Activated CD4-positive, alpha-beta T cell treated with anti-CD3 and anti-CD28 coated beads, Interleukin-2, Interleukin-6, amounts not matched to agents 100 ng/mL and 50 ng/mL, durations not matched to agents 16 hours and 8 hours (primary cell): ENCODE data around the gene BTBD2.
"Not testable (repeated sequence)": the region's sequence is repeated elsewhere in the genome, so short reads cannot be mapped to it uniquely, and the experiment has no call there.

Experiments
- DNase-seq: peaks from one replicate; pipeline ENCODE4 v3.0.0-alpha.2; 2020

BTBD2 gene

GRCh38 chr19:2039089-2039958 lies 23.8 kb upstream of the BTBD2 start:
- DNase-seq: no peak

DNA sequence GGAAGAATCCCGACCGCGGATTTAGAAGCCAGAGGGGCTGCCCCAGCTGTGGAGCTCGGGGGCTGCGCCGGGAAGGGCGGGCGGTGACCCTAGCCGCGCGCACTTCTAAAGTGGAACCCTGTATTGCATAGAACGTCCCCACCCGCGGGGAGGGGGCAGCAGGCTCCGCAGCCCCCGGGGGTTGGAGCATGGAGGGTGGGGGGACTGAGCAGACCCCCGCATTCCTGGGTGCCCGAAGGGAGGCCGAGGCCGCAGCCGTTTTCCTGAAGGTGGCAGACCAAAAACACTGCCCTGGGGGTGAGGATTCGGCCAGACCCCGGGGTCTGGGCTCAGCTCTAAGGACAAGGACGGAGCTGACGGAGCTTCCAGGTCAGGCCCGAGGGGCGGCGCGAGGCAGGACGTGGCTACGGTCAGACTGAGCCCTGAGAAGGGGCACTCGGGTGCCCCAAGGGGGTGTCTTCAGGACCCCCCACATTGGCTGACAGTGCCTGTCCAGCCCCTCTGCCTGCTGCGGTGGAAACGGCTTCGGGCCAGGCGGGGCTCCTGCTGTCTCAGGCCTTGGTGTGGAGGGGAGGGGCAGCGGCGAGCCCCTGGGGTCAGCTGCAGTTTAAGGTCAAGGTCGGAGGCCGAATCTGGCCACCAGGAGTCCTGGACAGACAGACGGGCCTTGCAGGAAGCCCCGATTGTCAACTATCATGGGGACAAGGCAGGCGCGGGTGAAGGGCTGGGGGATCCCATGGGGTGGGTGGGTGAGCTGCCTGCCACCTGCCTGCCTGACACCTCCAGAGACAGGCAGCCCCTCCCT lies 23.0 kb upstream of the BTBD2 start:
- DNase-seq: no peak

- DNase-seq: no peak
Observed at GRCh38 chr19:2037651-2038255, 22.2 kb upstream of the BTBD2 start.

DNA sequence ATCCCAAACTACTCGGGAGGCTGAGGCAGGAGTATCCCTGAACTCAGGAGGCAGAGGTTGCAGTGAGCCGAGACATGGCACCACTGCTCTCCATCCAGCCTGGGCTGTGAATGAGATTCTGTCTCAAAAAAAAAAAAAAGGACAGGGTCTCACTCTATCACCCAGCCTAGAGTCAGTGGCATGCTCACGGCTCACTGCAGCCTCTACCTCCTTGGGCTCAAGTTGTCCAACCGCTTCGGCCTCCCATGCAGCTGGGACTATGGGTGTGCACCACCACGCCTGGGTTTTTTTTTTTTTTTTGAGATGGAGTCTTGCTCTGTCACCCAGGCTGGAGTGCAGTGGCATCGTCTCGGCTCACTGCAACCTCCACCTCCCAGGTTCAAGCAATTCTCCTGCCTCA lies 20.9 kb upstream of the BTBD2 start:
- DNase-seq: no peak

DNA sequence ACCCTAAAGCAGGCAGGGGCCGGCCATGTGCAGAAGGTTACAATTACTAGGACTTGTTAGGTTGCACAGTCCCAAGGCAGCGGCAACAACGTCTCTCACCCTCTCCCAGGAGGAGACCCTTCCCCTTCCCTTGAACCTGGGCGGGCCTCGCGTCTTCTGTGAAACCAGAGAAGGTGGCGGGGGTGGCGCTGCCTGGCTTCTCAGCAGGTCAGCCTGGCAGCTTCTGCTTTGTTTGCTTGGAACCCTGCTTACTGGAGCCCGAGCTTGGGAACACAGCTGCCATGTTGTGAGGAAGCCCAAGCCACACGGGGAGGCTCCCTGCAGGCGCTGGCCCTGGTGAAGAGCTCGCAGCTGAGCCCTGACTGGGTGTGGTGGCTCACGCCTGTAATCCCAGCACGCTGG lies 20.1 kb upstream of the BTBD2 start:
- DNase-seq: no peak

DNA sequence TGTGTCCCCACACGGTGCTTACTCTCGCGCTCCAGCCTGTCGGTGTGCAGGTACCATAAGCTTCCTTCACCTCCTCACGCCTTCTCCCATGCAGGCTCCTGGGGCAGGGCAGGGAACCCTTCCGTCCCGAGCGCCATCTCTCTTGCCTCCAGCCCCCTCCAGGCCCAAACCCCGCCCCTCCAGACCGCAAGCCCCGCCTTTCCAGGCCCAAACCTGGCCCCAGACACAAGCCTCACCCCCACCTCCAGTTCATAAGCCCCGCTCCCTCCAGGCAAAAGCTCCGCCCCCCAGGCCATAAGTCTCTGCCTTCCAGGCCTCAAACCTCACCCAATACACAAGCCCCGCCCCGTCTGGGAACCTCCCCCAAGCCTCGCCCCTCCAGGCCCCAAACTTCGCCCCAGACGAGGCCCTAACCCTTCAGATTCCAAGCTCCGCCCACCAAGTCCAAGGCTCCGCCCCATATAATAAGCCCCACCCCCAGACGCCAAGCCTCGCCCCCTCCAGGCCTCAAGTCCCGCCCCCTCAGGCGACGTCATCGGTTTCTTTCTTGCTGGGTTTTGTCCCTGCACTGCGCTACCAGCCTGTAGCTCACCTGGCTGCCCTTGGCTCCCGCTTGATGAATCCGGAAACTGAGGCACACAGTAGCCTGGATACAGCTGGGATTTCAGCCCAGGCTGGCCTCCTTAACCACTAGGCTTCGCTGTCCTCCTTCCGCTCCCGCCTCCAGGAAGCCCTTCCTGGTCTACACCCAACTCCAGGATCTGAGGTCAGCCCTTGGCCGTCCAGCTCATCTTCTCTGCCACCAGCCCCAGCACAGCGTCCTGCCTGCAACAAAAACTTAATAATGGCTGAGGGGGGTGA lies 19.4 kb upstream of the BTBD2 start:
- DNase-seq: peak; percentile 67

DNA sequence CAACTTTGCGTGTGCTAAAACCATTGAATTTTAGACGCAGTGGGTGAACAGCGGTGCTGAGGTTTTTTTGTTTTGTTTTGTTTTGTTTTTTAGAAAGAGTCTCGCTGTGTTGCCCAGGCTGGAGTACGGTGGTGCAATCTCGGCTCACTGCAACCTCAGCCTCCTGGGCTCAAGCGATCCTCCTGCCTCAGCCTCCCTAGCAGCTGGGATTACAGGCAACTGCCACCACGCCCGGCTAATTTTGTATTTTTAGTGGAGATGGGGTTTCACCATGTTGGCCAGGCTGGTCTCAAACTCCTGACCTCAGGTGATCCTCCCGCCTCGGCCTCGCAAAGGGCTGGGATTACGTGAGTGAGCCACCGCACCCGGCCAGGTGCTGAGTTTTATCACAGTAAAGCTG lies 18.7 kb upstream of the BTBD2 start:
- not testable (repeated sequence) for DNase-seq

DNA sequence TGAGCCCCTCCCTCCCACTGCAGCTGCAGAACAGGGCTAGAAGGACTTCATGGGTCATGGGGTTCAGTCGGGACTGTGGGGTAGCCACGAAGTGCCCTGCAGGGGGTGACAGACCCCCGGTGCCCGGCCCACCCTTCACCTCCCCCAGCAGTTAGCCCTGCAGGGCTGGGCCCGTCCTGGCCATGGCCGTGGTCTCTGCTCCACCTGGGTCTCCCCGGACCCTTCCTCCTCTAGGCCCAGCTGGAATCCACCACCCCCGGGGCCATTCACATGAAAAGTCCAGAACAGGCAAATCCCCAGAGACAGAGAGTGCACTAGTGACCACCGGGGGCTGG lies 18.3 kb upstream of the BTBD2 start:
- no peak for DNase-seq

DNA sequence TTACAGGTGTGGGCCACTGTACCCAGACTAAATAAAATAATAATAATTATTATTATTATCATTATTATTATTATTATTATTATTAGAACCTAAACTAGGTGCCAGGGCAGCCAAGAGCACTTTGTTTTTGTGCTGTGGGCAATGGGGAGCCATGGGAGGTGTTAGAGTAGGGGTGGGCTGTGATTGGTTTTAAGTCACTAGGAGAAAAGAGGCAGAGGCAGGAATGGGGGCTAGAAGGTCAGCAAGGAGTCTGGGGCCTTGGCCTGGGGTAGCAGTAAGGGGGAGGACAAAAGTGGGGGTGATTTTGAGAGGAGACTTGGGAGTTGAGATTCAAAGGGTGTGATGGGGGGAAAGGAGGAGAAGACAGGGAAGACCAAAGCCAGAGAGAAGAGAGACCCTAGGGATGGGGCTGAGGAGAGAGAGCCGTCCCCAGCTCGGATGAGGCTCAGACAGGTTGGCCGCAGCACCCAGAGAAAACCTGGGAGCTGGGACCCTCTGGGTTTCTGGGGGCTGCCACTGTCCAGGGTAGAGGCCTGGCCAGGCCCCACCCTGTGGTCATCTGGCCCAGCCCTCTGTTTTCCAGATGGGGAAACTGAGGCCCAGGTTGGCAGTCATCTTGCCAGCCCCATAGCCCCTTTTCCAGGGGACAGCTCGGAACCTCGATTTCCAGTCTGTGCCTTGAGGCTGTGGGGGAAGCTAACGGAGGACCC lies 17.8 kb upstream of the BTBD2 start:
- DNase-seq: no peak

DNA sequence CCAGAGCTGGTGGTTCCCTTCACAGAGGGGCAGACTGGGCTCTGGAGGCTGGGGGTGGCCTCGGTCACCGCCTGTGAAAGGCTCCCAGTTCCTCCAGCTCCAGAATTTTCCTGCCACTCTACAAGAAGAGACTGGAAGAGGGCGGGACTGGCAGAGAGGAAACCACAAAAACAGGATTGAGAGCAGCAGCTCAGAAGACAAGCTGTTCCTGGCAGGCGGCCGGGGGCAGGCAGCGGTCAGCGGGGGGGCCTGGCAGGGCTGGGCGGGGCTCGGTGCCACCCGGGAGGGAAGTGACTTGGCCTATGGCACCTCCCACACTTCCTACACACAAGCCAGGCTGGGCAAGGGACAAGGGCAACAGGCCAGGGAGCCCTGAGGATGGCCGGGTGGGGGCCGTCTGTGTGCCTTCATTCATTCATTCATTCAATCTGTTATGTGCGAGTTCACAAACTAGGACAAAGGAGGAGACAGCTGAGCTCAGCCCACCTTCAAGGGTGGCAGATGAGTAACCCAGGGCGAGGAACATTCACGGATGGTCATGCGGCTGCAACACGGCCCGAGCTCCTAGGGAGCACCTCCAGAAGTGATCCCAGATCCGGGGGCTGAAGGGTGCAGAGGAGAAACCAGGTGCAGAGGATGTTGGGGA lies 16.9 kb upstream of the BTBD2 start:
- peak; percentile 65 for DNase-seq

DNA sequence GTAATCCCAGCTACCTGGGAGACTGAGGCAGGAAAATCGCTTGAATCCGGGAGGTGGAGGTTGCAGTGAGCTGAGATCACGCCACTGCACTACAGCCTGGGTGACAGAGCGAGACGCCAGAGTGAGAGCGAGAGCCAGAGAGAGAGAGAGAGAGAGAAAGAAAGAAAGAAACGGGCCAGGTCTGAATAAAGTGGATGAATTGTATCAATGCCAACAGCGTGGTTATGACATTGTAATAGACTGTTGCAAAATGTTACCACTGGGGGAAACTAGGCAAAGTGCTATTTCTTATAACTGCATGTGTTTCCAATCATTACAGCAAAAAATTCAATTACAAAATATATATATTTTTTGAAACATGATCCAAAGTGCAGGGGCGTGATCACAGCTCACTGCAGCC lies 11.8 kb upstream of the BTBD2 start:
- DNase-seq: no peak

DNA sequence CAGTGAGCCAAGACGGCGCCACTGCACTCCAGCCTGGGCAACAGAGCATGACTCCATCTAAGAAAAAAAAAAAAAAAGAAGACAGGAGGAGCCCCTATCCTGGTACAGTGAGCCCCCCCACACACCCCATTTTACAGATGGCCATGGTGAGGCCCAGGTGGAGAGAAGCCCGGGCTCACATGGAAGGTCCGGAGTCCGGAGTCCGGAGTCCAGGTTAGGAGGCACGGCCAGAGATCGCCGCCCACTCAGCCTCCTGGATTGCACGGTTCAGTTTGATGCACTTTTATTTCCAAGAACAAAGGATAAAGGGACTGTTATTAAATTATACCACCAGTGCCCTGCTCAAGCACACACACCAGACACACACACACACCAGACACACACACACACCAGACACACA lies 11.3 kb upstream of the BTBD2 start:
- no peak for DNase-seq

- no peak for DNase-seq
Observed at GRCh38 chr19:2022289-2022688, 6.8 kb upstream of the BTBD2 start.

GRCh38 chr19:2021453-2022140 lies 6.1 kb upstream of the BTBD2 start:
- DNase-seq: no peak

DNA sequence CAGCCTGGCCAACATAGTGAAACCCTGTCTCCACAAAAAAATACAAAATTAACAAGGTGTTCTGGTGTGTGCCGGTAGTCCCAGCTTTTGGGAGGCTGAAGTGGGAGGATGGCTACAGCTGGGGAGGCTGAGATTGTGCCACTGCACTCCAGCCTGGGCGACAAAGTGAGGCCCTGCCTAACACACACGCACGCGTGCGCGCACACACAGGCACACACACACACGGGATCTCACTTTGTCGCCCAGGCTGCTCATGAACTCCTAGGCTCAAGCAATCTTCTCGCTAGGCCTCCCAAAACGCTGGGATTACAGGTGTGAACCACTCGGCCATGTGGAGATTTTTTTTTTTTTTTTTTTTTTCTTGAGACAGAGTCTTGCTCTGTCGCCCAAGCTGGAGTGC lies 3.2 kb upstream of the BTBD2 start:
- DNase-seq: no peak

DNA sequence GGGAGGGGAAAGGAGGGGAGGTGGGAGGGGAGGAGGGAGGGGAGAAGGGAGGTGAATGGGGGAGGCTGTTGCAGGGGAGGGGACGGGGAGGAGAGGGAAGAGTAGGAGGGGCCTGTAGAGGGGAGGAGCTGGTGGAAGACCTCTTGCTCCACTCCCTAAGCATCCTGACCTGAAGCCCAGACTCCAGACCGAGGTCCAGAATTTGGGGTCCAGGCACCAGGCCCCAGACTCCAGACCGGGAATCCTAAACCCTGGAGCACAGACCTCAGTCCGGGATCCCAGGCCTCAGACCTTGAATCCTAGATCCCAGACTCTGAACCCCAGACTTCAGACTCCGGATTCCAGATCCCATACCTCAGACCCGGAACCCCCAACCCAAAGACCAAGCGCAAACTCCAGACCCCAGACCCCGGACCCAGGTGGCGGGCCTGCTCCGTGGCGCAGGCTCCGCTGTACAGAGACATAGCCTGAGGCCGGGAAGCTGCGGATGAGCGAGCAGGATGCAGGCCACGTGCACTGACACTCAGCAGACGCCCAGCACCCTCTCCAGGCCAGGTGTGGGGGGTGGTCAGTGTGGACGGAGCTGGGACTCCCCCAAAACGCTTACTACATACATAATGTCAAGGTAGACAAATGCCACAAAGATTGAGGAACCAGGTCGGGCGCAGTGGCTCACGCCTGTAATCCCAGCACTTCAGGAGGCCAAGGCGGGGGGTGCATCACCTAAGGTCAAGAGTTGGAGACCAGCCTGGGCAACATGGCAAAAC lies 710 bp upstream of the BTBD2 start:
- peak; percentile 73 for DNase-seq

DNA sequence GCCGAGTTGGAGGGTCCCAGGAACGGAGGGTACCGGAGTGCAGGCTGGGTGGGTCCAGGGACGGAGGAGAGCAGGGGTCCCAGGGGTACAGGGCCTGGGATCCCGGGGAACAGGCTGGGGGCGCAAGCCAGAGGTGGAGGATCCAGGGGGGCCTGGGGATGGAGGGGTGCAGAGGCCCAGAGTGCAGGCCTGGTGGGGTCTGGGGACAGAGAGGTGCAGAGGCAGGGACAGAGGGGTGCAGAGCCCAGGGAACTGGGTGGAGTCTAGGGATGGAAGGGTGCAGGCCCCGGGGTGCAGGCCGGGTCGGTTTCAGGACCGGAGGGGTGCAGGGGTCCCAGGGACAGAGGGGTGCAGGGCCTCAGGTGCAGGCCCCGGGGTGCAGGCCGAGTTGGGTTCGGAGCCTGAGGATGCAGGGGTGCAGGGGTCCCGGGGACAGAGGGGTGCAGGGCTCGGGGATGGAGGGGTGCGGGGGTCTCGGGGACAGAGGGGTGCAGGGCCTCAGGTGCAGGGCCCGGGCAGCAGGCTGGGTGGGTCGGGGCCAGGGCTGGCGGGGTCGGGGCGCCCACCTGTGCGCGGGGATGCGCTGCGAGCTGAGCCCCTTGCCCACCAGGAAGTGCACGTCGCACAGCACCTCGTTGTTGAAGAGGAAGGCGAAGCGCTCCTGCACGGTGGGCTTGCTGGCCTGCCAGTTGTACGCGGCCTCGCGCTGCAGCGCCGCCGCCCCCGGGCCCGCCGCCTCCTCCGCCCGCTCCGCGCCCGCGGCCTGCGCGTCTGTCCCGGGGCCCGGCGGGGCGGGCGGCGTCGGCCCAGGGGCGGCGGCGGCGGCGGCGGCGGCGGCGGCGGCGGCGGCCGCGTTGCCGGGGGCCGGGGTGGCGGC lies 545 bp downstream of the BTBD2 start:
- no peak for DNase-seq

DNA sequence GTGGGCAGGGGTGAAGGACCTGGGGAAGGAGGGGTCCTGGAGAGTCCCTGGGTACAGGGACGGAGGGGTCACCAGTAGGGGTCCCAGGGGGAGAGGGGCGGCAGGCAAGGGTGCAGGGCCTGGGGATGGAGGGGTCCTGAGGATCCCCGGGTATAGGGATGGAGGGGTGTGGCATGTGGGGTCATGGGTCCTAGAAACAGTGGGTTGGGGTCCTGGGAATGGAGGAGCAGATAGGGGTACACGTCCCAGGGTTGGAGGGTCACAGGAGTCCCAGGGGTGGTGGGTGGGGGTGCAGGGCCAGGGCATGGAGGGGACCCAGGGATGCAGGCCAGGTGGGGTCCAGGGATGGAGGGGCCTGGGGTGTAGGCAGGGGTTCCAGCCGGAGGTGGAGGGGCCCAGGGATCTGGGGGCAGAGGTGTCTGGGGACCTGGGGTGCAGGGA lies 1.4 kb downstream of the BTBD2 start:
- no peak for DNase-seq

DNA sequence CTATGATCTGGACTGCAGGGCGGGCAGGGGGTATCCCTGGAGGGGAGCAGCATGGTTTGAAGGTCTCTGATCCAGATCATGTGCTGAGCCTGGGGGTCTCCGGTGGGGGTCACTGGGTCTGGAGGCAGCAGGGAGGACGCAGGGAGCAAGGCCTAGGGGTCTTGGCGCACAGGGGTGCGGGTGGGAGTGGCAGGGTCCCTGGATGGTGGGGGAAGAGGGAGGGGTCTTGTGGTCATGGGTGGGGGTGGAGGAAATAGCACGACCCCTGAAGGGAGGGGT lies 1.9 kb downstream of the BTBD2 start:
- no peak for DNase-seq
